CD14-positive monocyte (primary cell): ENCODE results near the gene DMGDH. TPM values are rescaled to one million over a fixed set of nuclear protein-coding genes. Genes with fewer than 3 reads are reported as not detected.
A peak's percentile ranks its signal among the peaks of the same experiment; 100 is the strongest.

Source experiments
- DNase-seq, 3 donors: peaks; one replicate each; pipeline ENCODE4 v3.0.0-alpha.2; 2011 to 2022
- H2AFZ ChIP-seq: 2 replicates; pipeline ENCODE4 v1.6.0; 2012; ENCODE audit warnings: mild to moderate bottlenecking, low read depth, low read length, inconsistent platforms; ENCODE audit not compliant: insufficient read depth, poor library complexity, severe bottlenecking
- H3K27ac ChIP-seq, 2 donors: 1 replicate in 1 of 2; 2 replicates in 1 of 2; pipeline ENCODE4 v1.5.1; 2012 to 2013; ENCODE audit warnings: low read length in 2 of 2, control low read depth in 1 of 2, inconsistent platforms in 1 of 2, low read depth in 1 of 2, mild to moderate bottlenecking in 1 of 2
- H3K27me3 ChIP-seq, 2 donors: one replicate each; pipeline versions ENCODE4 v1.6.0 to v1.6.1; 2011 to 2013; ENCODE audit warnings: low read length in 2 of 2; ENCODE audit not compliant: control insufficient read depth in 2 of 2, insufficient read depth in 2 of 2
- H3K36me3 ChIP-seq, 2 donors: replicated peaks in 1 of 2; 1 replicate in 1 of 2; 2 replicates in 1 of 2; pipeline versions ENCODE4 v1.5.1 to v1.6.1; 2012 to 2013; ENCODE audit warnings: low read length in 2 of 2, control low read depth in 1 of 2, inconsistent platforms in 1 of 2, mild to moderate bottlenecking in 1 of 2; ENCODE audit not compliant: insufficient read depth in 2 of 2, control insufficient read depth in 1 of 2
- H3K4me1 ChIP-seq, 2 donors: 1 replicate in 1 of 2; 2 replicates in 1 of 2; pipeline versions ENCODE4 v1.5.1 to v1.6.1; 2012 to 2013; ENCODE audit warnings: low read length in 2 of 2, control low read depth in 1 of 2, inconsistent platforms in 1 of 2, mild to moderate bottlenecking in 1 of 2, moderate library complexity in 1 of 2; ENCODE audit not compliant: insufficient read depth in 2 of 2, control insufficient read depth in 1 of 2
- H3K4me2 ChIP-seq: replicated peaks from 2 replicates; pipeline ENCODE3; 2012; ENCODE audit warnings: low read length, moderate library complexity, mild to moderate bottlenecking; ENCODE audit not compliant: poor library complexity, severe bottlenecking; ENCODE audit errors: extremely low read depth
- H3K4me3 ChIP-seq, 3 experiments: fragments of 200-600 bp in 1 of 3; sonication (generic) in 1 of 3; replicated peaks in 1 of 3; 1 replicate in 2 of 3; 2 replicates in 1 of 3; pipeline ENCODE4 v1.5.1; 2011 to 2013; ENCODE audit warnings: low read length in 3 of 3, mild to moderate bottlenecking in 3 of 3, control low read depth in 2 of 3, low read depth in 2 of 3, inconsistent platforms in 1 of 3, moderate library complexity in 1 of 3
- H3K79me2 ChIP-seq: 2 replicates; pipeline ENCODE4 v1.6.0; 2012; ENCODE audit warnings: mild to moderate bottlenecking, control low read depth, inconsistent platforms, low read length, moderate library complexity; ENCODE audit not compliant: insufficient read depth
- H3K9ac ChIP-seq: 2 replicates; pipeline ENCODE4 v1.6.0; 2017; ENCODE audit warnings: low read length, mild to moderate bottlenecking; ENCODE audit not compliant: insufficient read depth, poor library complexity, severe bottlenecking
- H3K9me3 ChIP-seq, 2 donors: replicated peaks in 1 of 2; 1 replicate in 1 of 2; 2 replicates in 1 of 2; pipeline versions ENCODE4 v1.5.1 to v1.6.1; 2012 to 2013; ENCODE audit warnings: low read length in 2 of 2, control low read depth in 1 of 2; ENCODE audit not compliant: control insufficient read depth in 1 of 2, insufficient read depth in 1 of 2
- H4K20me1 ChIP-seq: 2 replicates; pipeline ENCODE4 v1.6.0; 2012; ENCODE audit warnings: mild to moderate bottlenecking, low read length, control low read depth, moderate library complexity; ENCODE audit not compliant: insufficient read depth
- H3K27ac Mint-ChIP-seq, 7 donors: one replicate each; pipeline ENCODE4 v1.8.0; 2020; ENCODE audit warnings: mild to moderate bottlenecking in 7 of 7, mixed read lengths in 7 of 7, moderate library complexity in 6 of 7, inconsistent platforms in 2 of 7
- H3K27me3 Mint-ChIP-seq, 3 donors: one replicate each; pipeline ENCODE4 v1.8.0; 2021 to 2022; ENCODE audit warnings: low read depth in 3 of 3, mild to moderate bottlenecking in 3 of 3, mixed read lengths in 3 of 3, moderate library complexity in 3 of 3, inconsistent platforms in 1 of 3
- H3K36me3 Mint-ChIP-seq, 2 donors: one replicate each; pipeline ENCODE4 v1.8.0; 2020; ENCODE audit warnings: mixed read lengths in 2 of 2, inconsistent platforms in 1 of 2, mild to moderate bottlenecking in 1 of 2
- H3K4me1 Mint-ChIP-seq: one replicate; pipeline ENCODE4 v1.8.0; 2020; ENCODE audit warnings: mild to moderate bottlenecking, mixed read lengths
- H3K4me3 Mint-ChIP-seq, 2 donors: one replicate each; pipeline ENCODE4 v1.8.0; 2020; ENCODE audit warnings: mild to moderate bottlenecking in 2 of 2, mixed read lengths in 2 of 2, moderate library complexity in 1 of 2
- H3K9me3 Mint-ChIP-seq, 7 donors: one replicate each; pipeline ENCODE4 v1.8.0; 2020 to 2022; ENCODE audit warnings: mixed read lengths in 7 of 7, mild to moderate bottlenecking in 6 of 7, moderate library complexity in 6 of 7, inconsistent platforms in 2 of 7
- WGBS: methylation state at CpG from one replicate; pipeline ENCODE4 v1.1.5; 2013; ENCODE audit warnings: missing lambda C conversion rate; ENCODE audit not compliant: insufficient coverage; 5-methylcytosine and 5-hydroxymethylcytosine counted together
- intact Hi-C, 2 donors: fragments of 100-400 bp; cut with micrococcal nuclease; formaldehyde crosslinking; loops; one replicate each; pipeline versions ENCODE4 v1.15.0 to v1.15.1; 2023
- polyA plus RNA-seq, 3 donors: library from polyadenylated mRNA; depleted of rRNA in 1 of 3; unstranded in 2 of 3; stranded (reverse) in 1 of 3; fragments of 300-500 nt in 2 of 3; fragments of >200 nt in 1 of 3; fragmentation: Illumina TruSeq in 2 of 3; gene quantifications; 1 replicate in 2 of 3; 2 replicates in 1 of 3; pipeline ENCODE4 v1.2.3, GENCODE V29; 2012 to 2021
- TF ChIP-seq, protein P1 (sequence below): fragments of 200-600 bp; IDR thresholded peaks from one replicate; pipeline ENCODE4 v1.8.0; 2022; ENCODE audit warnings: antibody characterized with exemption, mild to moderate bottlenecking

Gene DMGDH
- polyA plus RNA-seq, 3 donors: not detected

DNA sequence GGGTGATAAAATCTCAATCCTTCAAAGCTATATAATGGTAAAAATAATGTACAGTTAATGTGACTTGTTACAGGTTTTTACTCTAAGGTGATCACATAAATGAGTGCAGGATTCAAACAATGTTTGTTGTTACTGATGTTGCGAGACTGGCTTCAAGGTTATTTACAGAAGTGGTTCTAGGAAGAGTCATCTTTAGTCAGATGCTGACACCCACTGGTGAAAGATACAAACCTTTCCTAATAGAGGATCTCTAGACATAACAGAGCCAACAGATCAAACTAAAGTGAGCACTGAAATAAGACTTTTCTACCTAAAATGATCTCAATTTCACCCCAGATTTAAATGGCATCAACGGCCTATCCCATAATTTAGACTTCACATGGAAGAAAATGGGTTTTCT is 104.6 kb downstream of the DMGDH start:
- Histone ChIP-seq H3K4me3 (no peak overlapping the region), H3K27ac (no peak overlapping the region), H3K9ac (no peak overlapping the region), H2AFZ (no peak overlapping the region), H4K20me1 (no peaks in the 10 kb centered on the region), H3K9me3 (no peaks in the 10 kb centered on the region), H3K27me3 (no peaks in the 10 kb centered on the region), H3K79me2 (no peaks in the 10 kb centered on the region), H3K4me2 (no peak overlapping the region), H3K4me1 (no peaks in the 10 kb centered on the region), H3K36me3 (peaks cover 37 to 66% of the 10 kb centered on the region in 2 donors)
- no peaks in the 10 kb centered on the region for H3K9me3 Mint-ChIP-seq
- no CpG with 5 or more reads among the region's 2 CpGs for WGBS
- peaks cover 0 to 1% (median 0%) of the 10 kb centered on the region in 3 donors for H3K27me3 Mint-ChIP-seq
- no peak overlapping the region for H3K27ac Mint-ChIP-seq
- H3K36me3 Mint-ChIP-seq: peaks cover 54 to 68% of the 10 kb centered on the region in 2 donors
- H3K4me1 Mint-ChIP-seq: no peaks in the 10 kb centered on the region
- peak in 2 of 3 donors; percentile 21 to 24 for DNase-seq
- intact Hi-C loops: loop anchor here in 1 of 2 donors (10.0 kb wide), 1 partner anchor 60 kb away; no protein-coding TSS in a partner anchor
- H3K4me3 Mint-ChIP-seq: no peak overlapping the region
- TF ChIP-seq, protein P1, sequence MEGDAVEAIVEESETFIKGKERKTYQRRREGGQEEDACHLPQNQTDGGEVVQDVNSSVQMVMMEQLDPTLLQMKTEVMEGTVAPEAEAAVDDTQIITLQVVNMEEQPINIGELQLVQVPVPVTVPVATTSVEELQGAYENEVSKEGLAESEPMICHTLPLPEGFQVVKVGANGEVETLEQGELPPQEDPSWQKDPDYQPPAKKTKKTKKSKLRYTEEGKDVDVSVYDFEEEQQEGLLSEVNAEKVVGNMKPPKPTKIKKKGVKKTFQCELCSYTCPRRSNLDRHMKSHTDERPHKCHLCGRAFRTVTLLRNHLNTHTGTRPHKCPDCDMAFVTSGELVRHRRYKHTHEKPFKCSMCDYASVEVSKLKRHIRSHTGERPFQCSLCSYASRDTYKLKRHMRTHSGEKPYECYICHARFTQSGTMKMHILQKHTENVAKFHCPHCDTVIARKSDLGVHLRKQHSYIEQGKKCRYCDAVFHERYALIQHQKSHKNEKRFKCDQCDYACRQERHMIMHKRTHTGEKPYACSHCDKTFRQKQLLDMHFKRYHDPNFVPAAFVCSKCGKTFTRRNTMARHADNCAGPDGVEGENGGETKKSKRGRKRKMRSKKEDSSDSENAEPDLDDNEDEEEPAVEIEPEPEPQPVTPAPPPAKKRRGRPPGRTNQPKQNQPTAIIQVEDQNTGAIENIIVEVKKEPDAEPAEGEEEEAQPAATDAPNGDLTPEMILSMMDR: no peak

DNA sequence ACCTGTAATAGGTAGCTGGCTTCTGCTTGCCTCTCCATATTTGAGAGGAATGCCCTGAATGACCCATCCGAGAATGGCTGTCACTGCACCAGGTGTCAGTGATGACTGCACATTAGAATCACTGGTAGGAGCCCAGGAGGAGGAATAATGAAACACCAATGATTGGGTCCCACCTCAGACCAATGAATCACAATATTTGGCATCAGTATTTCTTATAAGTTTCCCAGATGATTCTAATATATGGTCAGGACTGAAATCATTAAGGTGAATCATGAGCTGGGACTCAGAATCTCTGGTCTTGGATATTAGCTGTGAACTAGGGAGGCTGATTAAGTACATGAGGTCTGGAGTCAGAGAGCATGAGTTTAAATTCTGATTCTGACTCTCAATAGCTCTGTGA is 107.7 kb downstream of the DMGDH start:
- peaks cover 54 to 62% of the 10 kb centered on the region in 2 donors for H3K36me3 Mint-ChIP-seq
- WGBS: no CpG with 5 or more reads among the region's 1 CpG
- Histone ChIP-seq H3K9me3 (no peaks in the 10 kb centered on the region), H2AFZ (no peak overlapping the region), H3K9ac (no peak overlapping the region), H3K4me1 (no peaks in the 10 kb centered on the region), H3K79me2 (no peaks in the 10 kb centered on the region), H3K4me2 (no peak overlapping the region), H3K27ac (no peak overlapping the region), H4K20me1 (no peaks in the 10 kb centered on the region), H3K4me3 (no peak overlapping the region), H3K27me3 (no peaks in the 10 kb centered on the region), H3K36me3 (peaks cover 35 to 65% of the 10 kb centered on the region in 2 donors)
- H3K27me3 Mint-ChIP-seq: peaks cover 0 to 3% (median 2%) of the 10 kb centered on the region in 3 donors
- no peak overlapping the region for H3K27ac Mint-ChIP-seq
- no peak for DNase-seq
- intact Hi-C loops: loop anchor here in 1 of 2 donors (10.0 kb wide), 1 partner anchor 57 kb away; no protein-coding TSS in a partner anchor
- H3K4me1 Mint-ChIP-seq: peaks cover 5% of the 10 kb centered on the region
- no peak overlapping the region for H3K4me3 Mint-ChIP-seq
- TF ChIP-seq, protein P1: no peak
- H3K9me3 Mint-ChIP-seq: no peaks in the 10 kb centered on the region
